OCI-M2 (cell line): Measurements from ENCODE around the gene BANP.
"Not testable (repeated sequence)": the region's sequence is repeated elsewhere in the genome, so short reads cannot be mapped to it uniquely, and the experiment has no call there.

Experiments used
- DNase-seq: peaks from one replicate; lab custom pipeline; 2025; ENCODE audit not compliant: unreplicated experiment; lab: John Stamatoyannopoulos, UW

The BANP gene

GRCh38 chr16:88118376-88118775 is 167.1 kb downstream of the BANP start:
- DNase-seq = no peak

- DNase-seq = not testable (repeated sequence)
Measured at GRCh38 chr16:88118852-88119741, 167.9 kb downstream of the BANP start.

- DNase-seq = not testable (repeated sequence)
Measured at GRCh38 chr16:88119881-88120751, 168.9 kb downstream of the BANP start.

GRCh38 chr16:88120812-88121211 is 169.6 kb downstream of the BANP start:
- no peak for DNase-seq

- not testable (repeated sequence) for DNase-seq
Measured at GRCh38 chr16:88121391-88121790, 170.2 kb downstream of the BANP start.

GRCh38 chr16:88121886-88122580 is 170.8 kb downstream of the BANP start:
- no peak for DNase-seq
